ENCODE measurements around the gene RPL3. TPM values are rescaled to one million over a fixed set of nuclear protein-coding genes. Genes with fewer than 3 reads are reported as not detected.

RPL3 gene
- total RNA-seq, 2 donors from 2014 or later: 2,218 to 2,701 TPM

DNA sequence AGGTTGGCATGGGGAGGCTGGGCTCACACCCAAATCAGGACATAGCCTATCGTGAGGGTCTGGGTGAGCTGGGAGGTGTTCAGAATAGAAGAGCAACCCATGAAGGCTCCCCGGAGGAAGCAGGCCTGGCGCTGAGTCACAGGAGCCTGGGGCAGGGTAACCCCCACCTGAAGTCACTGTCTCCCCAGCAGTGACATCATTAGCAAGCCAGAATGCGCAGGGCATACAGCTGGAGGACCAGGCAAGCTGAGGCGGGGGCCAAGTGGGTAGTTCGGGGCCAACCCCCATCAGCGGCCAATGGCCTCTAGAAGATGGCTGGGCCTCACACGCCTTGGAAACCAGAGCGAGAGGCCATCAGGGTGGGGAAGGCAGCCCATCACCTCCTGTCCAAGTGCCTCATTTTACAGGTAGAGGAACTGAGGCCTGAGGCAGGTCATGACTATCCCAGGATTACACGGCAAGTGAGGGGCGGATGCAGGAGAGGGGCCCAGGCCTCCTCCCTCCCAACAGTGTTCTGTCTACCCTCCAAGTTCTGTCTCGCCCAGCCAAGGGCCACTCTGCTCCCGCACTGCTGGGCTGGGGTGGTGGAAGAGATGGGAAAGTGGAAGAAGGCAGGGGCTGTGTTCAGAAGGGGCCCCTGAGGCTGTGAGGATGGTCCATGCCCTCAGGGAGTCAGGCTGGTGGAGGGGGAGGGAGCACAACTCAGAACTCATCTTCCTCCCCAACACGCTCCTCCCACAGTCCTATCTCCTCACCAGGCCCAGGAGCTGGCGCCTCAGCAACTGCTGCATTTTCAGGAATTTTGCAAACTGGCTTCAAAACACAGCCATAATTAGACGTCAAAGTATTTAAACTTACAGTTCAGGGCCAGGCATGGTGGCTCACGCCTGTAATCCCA is 24.6 kb downstream of the RPL3 start:
- no peak overlapping the region for H3K4me3 ChIP-seq (ENCODE audit: low read length)
- H3K9me3 ChIP-seq (ENCODE audit: control insufficient read depth, low read length): no peaks in the 10 kb centered on the region
- H3K9me3 Mint-ChIP-seq: no peaks in the 10 kb centered on the region
- TF ChIP-seq, protein P1, sequence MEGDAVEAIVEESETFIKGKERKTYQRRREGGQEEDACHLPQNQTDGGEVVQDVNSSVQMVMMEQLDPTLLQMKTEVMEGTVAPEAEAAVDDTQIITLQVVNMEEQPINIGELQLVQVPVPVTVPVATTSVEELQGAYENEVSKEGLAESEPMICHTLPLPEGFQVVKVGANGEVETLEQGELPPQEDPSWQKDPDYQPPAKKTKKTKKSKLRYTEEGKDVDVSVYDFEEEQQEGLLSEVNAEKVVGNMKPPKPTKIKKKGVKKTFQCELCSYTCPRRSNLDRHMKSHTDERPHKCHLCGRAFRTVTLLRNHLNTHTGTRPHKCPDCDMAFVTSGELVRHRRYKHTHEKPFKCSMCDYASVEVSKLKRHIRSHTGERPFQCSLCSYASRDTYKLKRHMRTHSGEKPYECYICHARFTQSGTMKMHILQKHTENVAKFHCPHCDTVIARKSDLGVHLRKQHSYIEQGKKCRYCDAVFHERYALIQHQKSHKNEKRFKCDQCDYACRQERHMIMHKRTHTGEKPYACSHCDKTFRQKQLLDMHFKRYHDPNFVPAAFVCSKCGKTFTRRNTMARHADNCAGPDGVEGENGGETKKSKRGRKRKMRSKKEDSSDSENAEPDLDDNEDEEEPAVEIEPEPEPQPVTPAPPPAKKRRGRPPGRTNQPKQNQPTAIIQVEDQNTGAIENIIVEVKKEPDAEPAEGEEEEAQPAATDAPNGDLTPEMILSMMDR (conservative IDR thresholded peaks at IDR 0.05): no peak
- H3K27me3 ChIP-seq (ENCODE audit: control insufficient read depth, insufficient read depth, low read length, poor library complexity, severe bottlenecking): no peaks in the 10 kb centered on the region
- peaks cover 25% of the 10 kb centered on the region for H3K4me1 Mint-ChIP-seq
- no peaks in the 10 kb centered on the region for H3K36me3 ChIP-seq (ENCODE audit: control insufficient read depth, insufficient read depth, low read length)
- no peaks in the 10 kb centered on the region for H3K4me1 ChIP-seq (ENCODE audit: control insufficient read depth, insufficient read depth, low read length)
- no peaks in the 10 kb centered on the region for H3K36me3 Mint-ChIP-seq (ENCODE audit: low read depth)
- H3K27me3 Mint-ChIP-seq (ENCODE audit: insufficient read depth): peaks cover 3% of the 10 kb centered on the region
- WGBS, 2 experiments (ENCODE audit: insufficient coverage in 1 of 2, insufficient read length in 1 of 2): 88 to 95% methylated on average over 13 to 17 of the region's 17 CpGs
- H3K27ac ChIP-seq (ENCODE audit: low read depth, low read length): no peak overlapping the region
- no peak overlapping the region for H3K4me3 Mint-ChIP-seq
- no peak for DNase-seq
- H3K27ac Mint-ChIP-seq: no peak overlapping the region
- H3K9ac ChIP-seq (ENCODE audit: extremely low read depth, low read length, poor library complexity, severe bottlenecking): no peak overlapping the region

DNA sequence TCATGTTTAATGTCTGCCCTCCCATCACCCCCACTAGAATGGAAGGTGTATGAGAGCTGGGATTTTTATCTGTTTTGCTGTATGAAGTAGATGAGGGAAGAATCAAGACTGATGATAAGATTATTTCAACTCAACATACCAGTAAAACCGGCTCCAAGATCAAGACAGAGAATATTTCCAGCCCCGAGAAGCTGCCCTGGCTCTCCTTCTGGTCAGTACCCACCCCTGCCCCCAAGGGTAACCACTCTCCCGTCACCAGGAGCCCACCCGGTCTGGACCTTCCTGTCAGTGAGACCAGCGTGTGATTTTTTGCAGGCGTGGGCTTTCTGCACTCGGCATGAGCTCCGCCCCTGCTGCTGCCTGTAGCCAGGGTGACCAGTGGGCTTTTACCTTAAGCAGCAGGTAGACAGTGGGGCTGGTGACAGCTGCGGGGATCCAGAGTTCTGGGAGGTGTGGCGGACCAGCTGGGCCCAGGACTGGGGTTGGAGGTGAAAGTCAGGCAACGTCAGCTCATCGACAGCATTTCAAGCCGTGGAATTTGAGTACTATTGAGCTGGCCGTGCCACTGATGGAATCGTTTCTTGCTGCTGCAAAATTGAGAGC is 25.6 kb downstream of the RPL3 start:
- Histone ChIP-seq H3K27me3 (ENCODE audit: control insufficient read depth, insufficient read depth, low read length, poor library complexity, severe bottlenecking) (no peaks in the 10 kb centered on the region), H3K27ac (ENCODE audit: low read depth, low read length) (no peak overlapping the region), H3K4me1 (ENCODE audit: control insufficient read depth, insufficient read depth, low read length) (no peaks in the 10 kb centered on the region), H3K9ac (ENCODE audit: extremely low read depth, low read length, poor library complexity, severe bottlenecking) (no peak overlapping the region), H3K9me3 (ENCODE audit: control insufficient read depth, low read length) (no peaks in the 10 kb centered on the region), H3K36me3 (ENCODE audit: control insufficient read depth, insufficient read depth, low read length) (no peaks in the 10 kb centered on the region), H3K4me3 (ENCODE audit: low read length) (no peak overlapping the region)
- Mint-ChIP-seq H3K36me3 (ENCODE audit: low read depth) (no peaks in the 10 kb centered on the region), H3K4me1 (peaks cover 29% of the 10 kb centered on the region), H3K9me3 (no peaks in the 10 kb centered on the region), H3K27me3 (ENCODE audit: insufficient read depth) (peaks cover 3% of the 10 kb centered on the region), H3K27ac (no peak overlapping the region), H3K4me3 (no peak overlapping the region)
- no peak for DNase-seq
- TF ChIP-seq, protein P1 (conservative IDR thresholded peaks at IDR 0.05): no peak
- WGBS, 2 experiments (ENCODE audit: insufficient coverage in 1 of 2, insufficient read length in 1 of 2): 88 to 90% methylated on average over 10 to 15 of the region's 15 CpGs

- Mint-ChIP-seq H3K9me3 (no peaks in the 10 kb centered on the region), H3K27ac (peak overlapping the region; percentile 89), H3K27me3 (ENCODE audit: insufficient read depth) (peaks cover 3% of the 10 kb centered on the region), H3K4me1 (peaks cover 23% of the 10 kb centered on the region), H3K36me3 (ENCODE audit: low read depth) (no peaks in the 10 kb centered on the region), H3K4me3 (no peak overlapping the region)
- TF ChIP-seq, protein P1 (conservative IDR thresholded peaks at IDR 0.05): no peak
- Histone ChIP-seq H3K4me3 (ENCODE audit: low read length) (no peak overlapping the region), H3K9me3 (ENCODE audit: control insufficient read depth, low read length) (no peaks in the 10 kb centered on the region), H3K27ac (ENCODE audit: low read depth, low read length) (no peak overlapping the region), H3K27me3 (ENCODE audit: control insufficient read depth, insufficient read depth, low read length, poor library complexity, severe bottlenecking) (no peaks in the 10 kb centered on the region), H3K36me3 (ENCODE audit: control insufficient read depth, insufficient read depth, low read length) (no peaks in the 10 kb centered on the region), H3K9ac (ENCODE audit: extremely low read depth, low read length, poor library complexity, severe bottlenecking) (no peak overlapping the region), H3K4me1 (ENCODE audit: control insufficient read depth, insufficient read depth, low read length) (no peaks in the 10 kb centered on the region)
- peak; percentile 95 for DNase-seq
- 48 to 53% methylated on average over 10 to 12 of the region's 12 CpGs for WGBS, 2 experiments (ENCODE audit: insufficient coverage in 1 of 2, insufficient read length in 1 of 2)
Measured at GRCh38 chr22:39292561-39293074, 26.8 kb downstream of the RPL3 start.

Measured in endodermal cell (in vitro differentiated cells).